ENCODE data around the gene APOH. TPM values are rescaled to one million over a fixed set of nuclear protein-coding genes. Genes with fewer than 3 reads are reported as not detected.

APOH gene
- not detected in 2 replicates for total RNA-seq

GRCh38 chr17:66228887-66229782, at the start of gene APOH:
Gene APOH (minus strand): TSS chr17:66229415. CDS start chr17:66229379, 36 bp downstream.

GRCh38 chr17:66191593-66192377, 37.4 kb downstream of the APOH start, which contains the start of gene CEP112:
Gene CEP112 (minus strand): TSS chr17:66192133.

Other genes starting within 250 kb of the APOH start
- gene CEP112, start 37.3 kb downstream of the APOH start, total RNA-seq, result 9.2 and 9.7 TPM in 2 replicates
- 19.6 and 59.8 TPM in 2 replicates for gene PRKCA, start 73.2 kb upstream of the APOH start, total RNA-seq

Measured in smooth muscle cell of the umbilical artery (primary cell).